Neural progenitor cell (in vitro differentiated cells): ENCODE results near the gene CREB5. TPM values are rescaled to one million over a fixed set of nuclear protein-coding genes. Genes with fewer than 3 reads are reported as not detected.

Experiments
- DNase-seq: peaks from one replicate; pipeline ENCODE4 v3.0.0-alpha.2; 2016; ENCODE audit warnings: low spot score
- H2AFZ ChIP-seq: fragments of 200-600 bp; sonication (generic); replicated peaks from 2 replicates; pipeline ENCODE4 v1.6.1; 2016; ENCODE audit warnings: antibody characterized with exemption
- H3F3A ChIP-seq: fragments of 200-600 bp; sonication (generic); 2 replicates; pipeline ENCODE4 v1.6.1; 2016; ENCODE audit warnings: antibody characterized with exemption, low read depth
- H3K27ac ChIP-seq: fragments of 200-600 bp; sonication (generic); 2 replicates; pipeline ENCODE4 v1.5.1; 2016; ENCODE audit warnings: mild to moderate bottlenecking
- H3K27me3 ChIP-seq: fragments of 200-600 bp; sonication (generic); 2 replicates; pipeline ENCODE4 v1.6.1; 2016; ENCODE audit warnings: mild to moderate bottlenecking, moderate library complexity
- H3K36me3 ChIP-seq: fragments of 200-600 bp; sonication (generic); 2 replicates; pipeline ENCODE4 v1.5.1; 2016
- H3K4me1 ChIP-seq: fragments of 200-600 bp; sonication (generic); 2 replicates; pipeline ENCODE4 v1.6.1; 2016; ENCODE audit warnings: mixed run types
- H3K4me2 ChIP-seq: fragments of 200-600 bp; sonication (generic); 2 replicates; pipeline ENCODE4 v1.6.1; 2016
- H3K4me3 ChIP-seq: fragments of 200-600 bp; sonication (generic); 2 replicates; pipeline ENCODE4 v1.5.1; 2016
- H3K79me2 ChIP-seq: fragments of 200-600 bp; sonication (generic); 2 replicates; pipeline ENCODE4 v1.6.1; 2016; ENCODE audit warnings: low read depth
- H3K9ac ChIP-seq: fragments of 200-600 bp; sonication (generic); 2 replicates; pipeline ENCODE4 v1.6.1; 2016
- H3K9me3 ChIP-seq: fragments of 200-600 bp; sonication (generic); 2 replicates; pipeline ENCODE4 v1.5.1; 2016; ENCODE audit warnings: low read depth
- H4K20me1 ChIP-seq: fragments of 200-600 bp; sonication (generic); 2 replicates; pipeline ENCODE4 v1.6.1; 2016; ENCODE audit warnings: low read depth
- H3K27ac Mint-ChIP-seq: 3 replicates; pipeline ENCODE4 v1.8.0; 2021; ENCODE audit warnings: mixed read lengths
- H3K27me3 Mint-ChIP-seq: 2 replicates; pipeline ENCODE4 v1.8.0; 2022; ENCODE audit warnings: low read depth, mild to moderate bottlenecking, inconsistent platforms, moderate library complexity, mixed read lengths; ENCODE audit not compliant: insufficient read depth
- H3K36me3 Mint-ChIP-seq: 3 replicates; pipeline ENCODE4 v1.8.0; 2021; ENCODE audit warnings: mixed read lengths
- H3K4me1 Mint-ChIP-seq: 3 replicates; pipeline ENCODE4 v1.8.0; 2021; ENCODE audit warnings: mixed read lengths
- H3K4me3 Mint-ChIP-seq: 3 replicates; pipeline ENCODE4 v1.8.0; 2021; ENCODE audit warnings: mild to moderate bottlenecking, moderate library complexity, mixed read lengths
- H3K9me3 Mint-ChIP-seq: 3 replicates; pipeline ENCODE4 v1.8.0; 2020; ENCODE audit warnings: mixed read lengths
- EZH2 ChIP-seq: fragments of 200-600 bp; sonication (generic); IDR thresholded peaks from 2 replicates; pipeline ENCODE4 v1.6.1; 2017; ENCODE audit warnings: antibody characterized with exemption, mild to moderate bottlenecking, moderate library complexity
- EZH2phosphoT487 ChIP-seq: fragments of 200-600 bp; sonication (generic); IDR thresholded peaks from 2 replicates; pipeline ENCODE4 v1.6.1; 2017; ENCODE audit warnings: antibody characterized with exemption
- total RNA-seq: library from RNA; depleted of rRNA; stranded (reverse); fragments of >200 nt; gene quantifications from 2 replicates; pipeline ENCODE4 v1.2.3, GENCODE V29; 2015; ENCODE audit warnings: low replicate concordance
- TF ChIP-seq, protein P1 (sequence below): fragments of 200-600 bp; sonication (generic); IDR thresholded peaks from 2 replicates; pipeline ENCODE4 v1.5.1; 2017; ENCODE audit warnings: antibody characterized with exemption, mild to moderate bottlenecking

CREB5 gene
- total RNA-seq, 1 donor from 2014 or later, result 1.2 TPM

- Mint-ChIP-seq H3K4me1 (peaks cover 11% of the 10 kb centered on the region), H3K27me3 (peaks cover 2% of the 10 kb centered on the region), H3K4me3 (no peak overlapping the region), H3K9me3 (no peaks in the 10 kb centered on the region), H3K36me3 (no peaks in the 10 kb centered on the region), H3K27ac (peak overlapping the region; percentile 22)
- DNase-seq, result no peak
- no peak for TF ChIP-seq EZH2phosphoT487
- TF ChIP-seq EZH2, result no peak
- TF ChIP-seq, protein P1, sequence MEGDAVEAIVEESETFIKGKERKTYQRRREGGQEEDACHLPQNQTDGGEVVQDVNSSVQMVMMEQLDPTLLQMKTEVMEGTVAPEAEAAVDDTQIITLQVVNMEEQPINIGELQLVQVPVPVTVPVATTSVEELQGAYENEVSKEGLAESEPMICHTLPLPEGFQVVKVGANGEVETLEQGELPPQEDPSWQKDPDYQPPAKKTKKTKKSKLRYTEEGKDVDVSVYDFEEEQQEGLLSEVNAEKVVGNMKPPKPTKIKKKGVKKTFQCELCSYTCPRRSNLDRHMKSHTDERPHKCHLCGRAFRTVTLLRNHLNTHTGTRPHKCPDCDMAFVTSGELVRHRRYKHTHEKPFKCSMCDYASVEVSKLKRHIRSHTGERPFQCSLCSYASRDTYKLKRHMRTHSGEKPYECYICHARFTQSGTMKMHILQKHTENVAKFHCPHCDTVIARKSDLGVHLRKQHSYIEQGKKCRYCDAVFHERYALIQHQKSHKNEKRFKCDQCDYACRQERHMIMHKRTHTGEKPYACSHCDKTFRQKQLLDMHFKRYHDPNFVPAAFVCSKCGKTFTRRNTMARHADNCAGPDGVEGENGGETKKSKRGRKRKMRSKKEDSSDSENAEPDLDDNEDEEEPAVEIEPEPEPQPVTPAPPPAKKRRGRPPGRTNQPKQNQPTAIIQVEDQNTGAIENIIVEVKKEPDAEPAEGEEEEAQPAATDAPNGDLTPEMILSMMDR, result no peak
- no peak overlapping the region for H3K4me3 ChIP-seq
- H3K9ac ChIP-seq, result no peak overlapping the region
- H2AFZ ChIP-seq, result peak overlapping the region; percentile 65
- H3K4me1 ChIP-seq, result peaks cover 34% of the 10 kb centered on the region
- H3K9me3 ChIP-seq, result no peaks in the 10 kb centered on the region
- H3K4me2 ChIP-seq, result no peak overlapping the region
- H3K27ac ChIP-seq, result no peak overlapping the region
- no peaks in the 10 kb centered on the region for H3K27me3 ChIP-seq
- H4K20me1 ChIP-seq, result no peaks in the 10 kb centered on the region
- H3K36me3 ChIP-seq, result no peaks in the 10 kb centered on the region
- no peaks in the 10 kb centered on the region for H3K79me2 ChIP-seq
- H3F3A ChIP-seq, result peaks cover 26% of the 10 kb centered on the region
Measured at GRCh38 chr7:28682801-28683200, 270.5 kb downstream of the CREB5 start.

DNA sequence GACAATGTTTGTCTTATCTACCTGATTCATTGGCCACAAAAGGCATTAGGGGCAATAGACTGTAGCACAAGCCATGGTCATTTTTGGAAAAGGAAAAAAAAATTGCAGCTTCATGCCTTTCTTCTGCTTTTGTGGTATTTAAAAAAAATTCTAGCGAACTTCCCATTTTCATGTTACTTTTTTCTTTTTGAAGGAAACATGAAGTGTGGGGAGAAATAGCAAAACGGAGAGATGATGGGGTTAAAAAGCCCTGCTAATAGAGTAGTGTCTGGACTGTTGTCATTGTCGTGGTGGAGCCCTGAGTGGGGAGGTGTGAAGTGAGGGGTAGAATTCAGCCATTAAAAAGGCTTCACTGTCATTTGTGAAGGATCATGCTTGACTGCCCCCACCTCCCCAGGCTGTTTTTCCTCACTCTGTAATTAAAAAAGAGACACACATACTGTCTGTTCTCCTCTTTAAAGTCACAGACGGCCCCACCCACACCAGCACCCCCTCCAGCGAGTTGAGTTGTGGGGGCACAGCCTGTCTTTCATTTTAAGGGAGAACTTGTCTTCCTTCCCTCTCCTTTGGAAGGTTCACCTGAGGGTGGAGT lies 272.4 kb downstream of the CREB5 start:
- Histone ChIP-seq H3K36me3 (no peaks in the 10 kb centered on the region), H3K9me3 (no peaks in the 10 kb centered on the region), H2AFZ (peak overlapping the region; percentile 12), H3K79me2 (no peaks in the 10 kb centered on the region), H3K4me1 (peaks cover 34% of the 10 kb centered on the region), H3K4me2 (peak overlapping the region; percentile 79), H3K9ac (no peak overlapping the region), H3F3A (peaks cover 26% of the 10 kb centered on the region), H3K27ac (no peak overlapping the region), H3K4me3 (no peak overlapping the region), H3K27me3 (no peaks in the 10 kb centered on the region), H4K20me1 (no peaks in the 10 kb centered on the region)
- no peak for DNase-seq
- H3K4me1 Mint-ChIP-seq, result peaks cover 13% of the 10 kb centered on the region
- no peak for TF ChIP-seq EZH2
- no peaks in the 10 kb centered on the region for H3K9me3 Mint-ChIP-seq
- peak overlapping the region; percentile 85 for H3K27ac Mint-ChIP-seq
- H3K36me3 Mint-ChIP-seq, result no peaks in the 10 kb centered on the region
- H3K27me3 Mint-ChIP-seq, result peaks cover 2% of the 10 kb centered on the region
- no peak overlapping the region for H3K4me3 Mint-ChIP-seq

- Histone ChIP-seq H3K4me1 (peaks cover 34% of the 10 kb centered on the region), H3K27ac (no peak overlapping the region), H3K9ac (no peak overlapping the region), H3K4me3 (no peak overlapping the region), H2AFZ (peak overlapping the region; percentile 12), H3K27me3 (no peaks in the 10 kb centered on the region), H4K20me1 (no peaks in the 10 kb centered on the region), H3F3A (peaks cover 26% of the 10 kb centered on the region), H3K79me2 (no peaks in the 10 kb centered on the region), H3K9me3 (no peaks in the 10 kb centered on the region), H3K4me2 (peak overlapping the region; percentile 79), H3K36me3 (no peaks in the 10 kb centered on the region)
- Mint-ChIP-seq H3K4me1 (peaks cover 13% of the 10 kb centered on the region), H3K9me3 (no peaks in the 10 kb centered on the region), H3K27ac (peak overlapping the region; percentile 85), H3K36me3 (no peaks in the 10 kb centered on the region), H3K4me3 (no peak overlapping the region), H3K27me3 (peaks cover 2% of the 10 kb centered on the region)
- no peak for TF ChIP-seq EZH2
- TF ChIP-seq, protein P1, result no peak
- no peak for TF ChIP-seq EZH2phosphoT487
- DNase-seq, result no peak
Measured at GRCh38 chr7:28685242-28685643, 272.9 kb downstream of the CREB5 start.

DNA sequence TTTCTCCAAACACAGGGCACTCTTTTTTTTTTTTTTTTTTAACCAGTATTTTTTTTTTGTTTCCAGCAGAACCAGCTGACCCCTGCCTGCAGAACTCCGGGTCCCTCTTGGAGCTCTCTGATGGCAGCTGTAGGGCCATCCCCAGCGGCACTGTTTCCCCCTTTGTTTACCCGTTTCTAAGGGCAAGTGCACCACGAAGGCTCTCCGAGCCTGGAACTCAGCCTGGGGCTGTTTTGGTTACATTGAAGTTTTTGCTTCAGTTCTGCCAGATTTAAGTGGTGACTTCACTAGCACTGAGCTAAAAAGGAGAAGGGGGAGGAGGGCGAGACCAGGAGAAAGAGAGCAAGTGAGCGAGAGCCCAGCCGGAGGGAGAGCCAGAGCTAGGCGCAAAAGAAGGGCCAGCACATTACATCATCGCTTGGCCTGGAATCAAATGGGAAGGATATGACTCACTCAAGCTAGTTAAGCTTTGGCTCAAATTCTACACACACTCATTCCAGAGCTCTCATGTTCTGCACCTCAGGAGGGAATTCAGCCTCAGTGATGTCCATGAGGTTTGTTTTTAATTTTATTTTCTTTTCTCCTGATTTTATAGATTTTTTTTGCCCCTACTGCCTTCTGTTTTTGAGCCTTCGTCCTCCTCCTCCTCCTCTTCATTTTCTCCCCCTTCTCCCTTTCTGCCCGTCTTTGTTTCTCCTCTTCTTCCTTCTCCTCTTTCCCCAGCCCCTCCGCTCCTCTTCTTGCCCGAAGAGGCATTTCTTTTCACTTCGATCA lies 273.5 kb downstream of the CREB5 start:
- Histone ChIP-seq H3K4me1 (peaks cover 34% of the 10 kb centered on the region), H3K9ac (no peak overlapping the region), H3K4me3 (peak overlapping the region; percentile 47), H3K4me2 (peak overlapping the region; percentile 79), H4K20me1 (no peaks in the 10 kb centered on the region), H3K79me2 (no peaks in the 10 kb centered on the region), H3F3A (peaks cover 26% of the 10 kb centered on the region), H3K27ac (peak overlapping the region; percentile 94), H3K36me3 (no peaks in the 10 kb centered on the region), H2AFZ (peak overlapping the region; percentile 74), H3K27me3 (no peaks in the 10 kb centered on the region), H3K9me3 (no peaks in the 10 kb centered on the region)
- Mint-ChIP-seq H3K36me3 (no peaks in the 10 kb centered on the region), H3K9me3 (no peaks in the 10 kb centered on the region), H3K27me3 (peaks cover 2% of the 10 kb centered on the region), H3K4me1 (peaks cover 13% of the 10 kb centered on the region), H3K27ac (no peak overlapping the region), H3K4me3 (no peak overlapping the region)
- peak; percentile 58 for DNase-seq
- no peak for TF ChIP-seq EZH2
- TF ChIP-seq, protein P1, result no peak
- TF ChIP-seq EZH2phosphoT487, result no peak
